ENCODE measurements around the gene CENATAC. TPM values are rescaled to one million over a fixed set of nuclear protein-coding genes. Genes with fewer than 3 reads are reported as not detected.
"Not testable (repeated sequence)": the region's sequence is repeated elsewhere in the genome, so short reads cannot be mapped to it uniquely, and the experiment has no call there.

The CENATAC gene
- total RNA-seq, 4 donors from 2014 or later, result 66.4 to 192 (median 105) TPM

DNA sequence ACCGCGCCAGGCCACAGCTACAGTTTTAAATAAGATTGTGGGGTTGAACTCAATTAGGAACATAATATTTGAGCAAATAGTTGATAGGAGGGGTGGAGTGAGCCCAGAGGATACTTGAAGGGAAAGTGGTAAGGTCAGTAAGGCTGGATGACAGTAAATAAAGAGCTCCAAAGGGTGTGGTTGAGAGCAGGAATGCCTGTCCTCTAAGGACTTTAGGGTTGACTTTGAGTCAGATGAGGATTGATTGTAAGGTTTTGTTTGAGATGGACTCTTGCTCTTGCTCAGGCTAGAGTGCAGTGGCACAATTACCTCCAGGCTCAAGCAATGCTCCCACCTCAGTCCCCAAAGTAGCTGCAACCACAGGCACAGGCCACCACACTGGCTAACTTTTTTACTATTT, 24.0 kb upstream of the CENATAC start:
- H3K27ac ChIP-seq, result no peak overlapping the region
- DNase-seq, result no peak
- no peaks in the 10 kb centered on the region for H3K4me1 ChIP-seq
- no peak overlapping the region for H3K4me3 ChIP-seq
- H3K36me3 ChIP-seq, result no peaks in the 10 kb centered on the region
- no peak for TF ChIP-seq POLR2A (IDR thresholded peaks at IDR 0.05)
- TF ChIP-seq, protein P1, sequence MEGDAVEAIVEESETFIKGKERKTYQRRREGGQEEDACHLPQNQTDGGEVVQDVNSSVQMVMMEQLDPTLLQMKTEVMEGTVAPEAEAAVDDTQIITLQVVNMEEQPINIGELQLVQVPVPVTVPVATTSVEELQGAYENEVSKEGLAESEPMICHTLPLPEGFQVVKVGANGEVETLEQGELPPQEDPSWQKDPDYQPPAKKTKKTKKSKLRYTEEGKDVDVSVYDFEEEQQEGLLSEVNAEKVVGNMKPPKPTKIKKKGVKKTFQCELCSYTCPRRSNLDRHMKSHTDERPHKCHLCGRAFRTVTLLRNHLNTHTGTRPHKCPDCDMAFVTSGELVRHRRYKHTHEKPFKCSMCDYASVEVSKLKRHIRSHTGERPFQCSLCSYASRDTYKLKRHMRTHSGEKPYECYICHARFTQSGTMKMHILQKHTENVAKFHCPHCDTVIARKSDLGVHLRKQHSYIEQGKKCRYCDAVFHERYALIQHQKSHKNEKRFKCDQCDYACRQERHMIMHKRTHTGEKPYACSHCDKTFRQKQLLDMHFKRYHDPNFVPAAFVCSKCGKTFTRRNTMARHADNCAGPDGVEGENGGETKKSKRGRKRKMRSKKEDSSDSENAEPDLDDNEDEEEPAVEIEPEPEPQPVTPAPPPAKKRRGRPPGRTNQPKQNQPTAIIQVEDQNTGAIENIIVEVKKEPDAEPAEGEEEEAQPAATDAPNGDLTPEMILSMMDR (IDR thresholded peaks at IDR 0.05), result no peak
- no peaks in the 10 kb centered on the region for H3K27me3 ChIP-seq
- H3K9me3 ChIP-seq, result no peaks in the 10 kb centered on the region

DNA sequence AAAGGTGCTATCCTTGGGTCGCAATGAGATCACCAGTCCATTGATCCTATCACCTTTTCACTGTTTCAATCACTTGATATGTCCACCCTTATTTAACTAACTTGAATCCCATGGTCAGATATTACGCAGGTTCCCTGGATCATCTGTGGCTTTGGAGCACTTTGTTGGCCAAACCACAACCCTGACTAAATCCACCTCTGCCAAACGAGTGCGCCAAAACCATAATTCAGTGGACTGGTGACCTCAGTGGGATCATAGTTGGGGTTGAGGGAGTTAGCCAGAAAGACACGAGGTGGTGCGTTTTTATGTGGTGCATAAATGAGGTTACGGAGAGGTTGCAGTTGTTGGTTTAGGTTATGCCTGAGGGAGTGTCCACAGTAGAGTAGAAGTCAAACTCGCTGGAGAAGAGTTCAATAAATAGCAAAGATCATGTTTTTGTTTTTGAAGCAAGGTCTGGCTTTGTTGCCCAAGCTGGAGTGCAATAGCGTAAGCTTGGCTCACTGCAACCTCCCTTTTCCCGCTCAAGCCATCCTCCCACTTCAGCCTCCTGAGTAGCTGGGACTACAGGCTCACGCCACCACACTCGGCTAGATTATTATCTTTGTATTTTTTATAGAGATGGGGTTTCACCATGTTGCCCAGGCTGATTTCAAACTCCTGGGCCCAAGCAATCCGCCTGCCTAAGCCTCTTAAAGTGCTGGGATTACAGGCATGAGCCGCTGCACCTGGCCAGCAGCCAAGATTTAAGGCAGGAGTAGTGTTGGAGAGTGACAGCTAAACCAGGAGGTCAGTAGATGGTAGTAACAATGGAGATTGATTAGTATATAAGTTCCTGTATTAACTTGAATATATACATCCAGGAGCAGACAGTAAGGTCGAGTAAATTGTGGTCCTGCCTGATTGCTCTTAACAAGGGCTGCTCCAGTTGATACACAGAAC, 21.9 kb upstream of the CENATAC start:
- H3K9me3 ChIP-seq, result no peaks in the 10 kb centered on the region
- no peak overlapping the region for H3K27ac ChIP-seq
- H3K27me3 ChIP-seq, result no peaks in the 10 kb centered on the region
- no peak for TF ChIP-seq POLR2A (IDR thresholded peaks at IDR 0.05)
- TF ChIP-seq, protein P1 (IDR thresholded peaks at IDR 0.05), result no peak
- no peaks in the 10 kb centered on the region for H3K36me3 ChIP-seq
- H3K4me3 ChIP-seq, result no peak overlapping the region
- no peaks in the 10 kb centered on the region for H3K4me1 ChIP-seq
- DNase-seq, result no peak

DNA sequence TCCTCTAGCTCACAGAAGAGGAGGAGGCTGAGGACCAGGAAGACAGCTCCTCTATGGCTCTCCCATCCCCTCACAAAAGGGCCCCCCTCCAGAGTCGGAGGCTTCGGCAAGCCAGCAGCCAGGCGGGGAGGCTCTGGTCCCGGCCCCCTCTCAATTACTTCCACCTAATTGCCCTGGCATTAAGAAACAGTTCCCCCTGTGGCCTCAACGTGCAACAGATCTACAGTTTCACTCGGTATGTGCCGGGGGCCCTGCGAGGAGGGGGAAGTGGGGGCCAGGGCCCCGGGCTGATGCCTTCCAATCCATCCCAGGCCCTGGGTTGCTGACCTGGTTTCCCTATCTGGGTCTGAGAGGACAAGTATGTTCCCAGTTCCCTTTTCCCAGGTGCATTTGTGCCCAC, 18.5 kb upstream of the CENATAC start:
- DNase-seq, result no peak
- no peak overlapping the region for H3K27ac ChIP-seq
- H3K27me3 ChIP-seq, result no peaks in the 10 kb centered on the region
- no peaks in the 10 kb centered on the region for H3K9me3 ChIP-seq
- TF ChIP-seq POLR2A (IDR thresholded peaks at IDR 0.05), result no peak
- TF ChIP-seq, protein P1 (IDR thresholded peaks at IDR 0.05), result no peak
- no peaks in the 10 kb centered on the region for H3K4me1 ChIP-seq
- no peak overlapping the region for H3K4me3 ChIP-seq
- no peaks in the 10 kb centered on the region for H3K36me3 ChIP-seq

DNA sequence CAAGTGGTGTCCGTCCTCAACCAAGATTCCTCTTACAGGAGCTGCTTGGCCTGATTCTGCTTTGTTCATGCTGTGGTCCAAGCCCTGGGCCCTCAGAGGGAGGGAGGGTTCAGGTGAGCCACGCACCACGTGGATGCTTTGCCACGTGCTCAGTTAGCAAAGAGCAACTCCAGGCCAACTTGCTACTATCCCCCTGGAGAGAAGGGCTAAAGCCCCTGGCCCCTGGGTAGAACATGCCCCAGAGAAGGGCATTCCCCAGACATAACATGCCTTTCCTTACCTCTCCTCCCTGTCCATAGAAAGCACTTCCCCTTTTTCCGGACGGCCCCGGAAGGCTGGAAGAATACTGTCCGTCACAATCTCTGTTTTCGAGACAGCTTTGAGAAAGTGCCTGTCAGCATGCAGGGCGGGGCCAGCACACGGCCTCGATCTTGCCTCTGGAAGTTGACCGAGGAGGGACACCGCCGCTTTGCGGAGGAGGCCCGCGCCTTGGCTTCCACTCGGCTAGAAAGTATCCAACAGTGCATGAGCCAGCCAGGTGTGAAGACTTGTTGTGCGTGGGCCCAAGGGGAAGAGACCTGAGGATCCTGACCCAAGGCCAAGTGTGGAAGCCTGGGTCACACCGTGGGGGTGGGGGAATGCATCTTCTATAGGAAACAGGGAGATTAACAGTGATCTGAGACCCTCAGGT, 17.6 kb upstream of the CENATAC start:
- peak in 1 of 3 donors; percentile 55 for DNase-seq

DNA sequence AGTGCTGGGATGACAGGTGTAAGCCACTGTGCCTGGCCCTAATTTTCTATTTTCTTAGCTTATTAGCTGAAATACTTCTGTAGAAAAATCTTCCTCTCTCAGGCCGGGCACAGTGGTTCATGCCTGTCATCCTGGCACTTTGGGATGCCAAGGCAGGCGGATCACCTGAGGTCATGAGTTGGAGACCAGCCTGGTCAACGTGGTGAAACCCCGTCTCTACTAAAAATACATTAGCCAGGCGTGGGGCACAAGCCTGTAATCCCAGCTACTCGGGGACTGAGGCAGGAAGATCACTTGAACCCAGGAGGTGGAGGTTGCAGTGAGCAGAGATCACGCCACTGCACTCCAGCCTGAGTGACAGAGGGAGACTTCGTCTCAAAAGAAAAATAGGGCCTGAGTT, 13.6 kb upstream of the CENATAC start:
- not testable (repeated sequence) for H3K4me1 ChIP-seq, H3K36me3 ChIP-seq

More for the DNA sequence above, 17.6 kb upstream of the CENATAC start:
- Histone ChIP-seq H3K36me3 (no peaks in the 10 kb centered on the region), H3K27me3 (no peaks in the 10 kb centered on the region), H3K27ac (no peak overlapping the region), H3K9me3 (no peaks in the 10 kb centered on the region), H3K4me1 (no peaks in the 10 kb centered on the region), H3K4me3 (no peak overlapping the region)
- TF ChIP-seq, protein P1 (IDR thresholded peaks at IDR 0.05), result no peak
- TF ChIP-seq POLR2A (IDR thresholded peaks at IDR 0.05), result no peak

DNA sequence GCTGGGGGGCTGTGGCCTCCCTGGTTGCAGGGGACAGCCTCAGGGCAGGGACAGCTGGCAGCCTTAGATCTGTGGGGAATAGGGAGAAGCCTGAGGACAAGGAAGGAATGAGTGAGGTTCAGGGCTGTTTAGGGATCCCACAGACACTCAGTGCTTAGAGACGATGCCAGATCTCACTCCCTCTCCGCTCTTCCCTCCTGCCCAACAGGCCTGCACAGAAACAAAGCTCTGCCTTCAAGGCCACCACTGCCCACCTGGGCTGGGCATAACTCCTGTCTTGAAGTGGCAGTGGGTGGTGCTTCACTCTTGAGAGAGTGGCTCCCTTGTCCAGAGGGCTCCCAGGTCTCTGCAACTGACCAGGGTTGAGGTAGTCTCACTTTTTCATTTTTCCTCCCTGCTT, 13.1 kb upstream of the CENATAC start:
- Histone ChIP-seq H3K36me3 (no peaks in the 10 kb centered on the region), H3K4me1 (no peaks in the 10 kb centered on the region), H3K4me3 (no peak overlapping the region), H3K9me3 (no peaks in the 10 kb centered on the region), H3K27ac (no peak overlapping the region), H3K27me3 (no peaks in the 10 kb centered on the region)
- DNase-seq, result no peak
- TF ChIP-seq, protein P1 (IDR thresholded peaks at IDR 0.05), result no peak
- TF ChIP-seq POLR2A (IDR thresholded peaks at IDR 0.05), result no peak

More for the DNA sequence above, 13.6 kb upstream of the CENATAC start:
- H3K27ac ChIP-seq, H3K27me3 ChIP-seq, H3K9me3 ChIP-seq, H3K4me3 ChIP-seq, DNase-seq: not testable (repeated sequence)
